ENCODE data around the gene IER2. TPM values are rescaled to one million over a fixed set of nuclear protein-coding genes. Genes with fewer than 3 reads are reported as not detected.

Gene IER2
- total and polyA plus RNA-seq, 9 of the 15 experiments (the other 6 are each of a cell fraction or from before 2014, with no cell fraction given), result 4.5 to 205 (median 23.7) TPM

DNA sequence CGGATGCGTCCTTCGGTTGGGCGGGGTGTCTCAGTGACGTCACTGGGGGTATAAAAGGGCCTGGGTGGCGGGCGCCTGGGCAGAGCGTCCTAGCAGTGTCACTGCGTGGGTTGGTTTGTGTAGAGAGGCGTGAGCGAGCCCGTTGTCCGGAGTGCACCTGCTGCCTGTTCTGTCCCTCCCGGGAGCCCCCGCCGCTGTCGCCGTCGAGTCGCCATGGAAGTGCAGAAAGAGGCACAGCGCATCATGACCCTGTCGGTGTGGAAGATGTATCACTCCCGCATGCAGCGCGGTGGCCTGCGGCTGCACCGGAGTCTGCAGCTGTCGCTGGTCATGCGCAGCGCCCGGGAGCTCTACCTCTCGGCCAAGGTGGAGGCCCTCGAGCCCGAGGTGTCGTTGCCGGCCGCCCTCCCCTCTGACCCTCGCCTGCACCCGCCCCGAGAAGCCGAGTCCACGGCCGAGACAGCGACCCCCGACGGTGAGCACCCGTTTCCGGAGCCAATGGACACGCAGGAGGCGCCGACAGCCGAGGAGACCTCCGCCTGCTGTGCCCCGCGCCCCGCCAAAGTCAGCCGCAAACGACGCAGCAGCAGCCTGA lies 2.9 kb downstream of the IER2 start (continued):
- TF ChIP-seq NFYB (IDR thresholded peaks at IDR 0.05; ENCODE audit: extremely low read depth, insufficient read length), result no peak
- TF ChIP-seq, protein P1, sequence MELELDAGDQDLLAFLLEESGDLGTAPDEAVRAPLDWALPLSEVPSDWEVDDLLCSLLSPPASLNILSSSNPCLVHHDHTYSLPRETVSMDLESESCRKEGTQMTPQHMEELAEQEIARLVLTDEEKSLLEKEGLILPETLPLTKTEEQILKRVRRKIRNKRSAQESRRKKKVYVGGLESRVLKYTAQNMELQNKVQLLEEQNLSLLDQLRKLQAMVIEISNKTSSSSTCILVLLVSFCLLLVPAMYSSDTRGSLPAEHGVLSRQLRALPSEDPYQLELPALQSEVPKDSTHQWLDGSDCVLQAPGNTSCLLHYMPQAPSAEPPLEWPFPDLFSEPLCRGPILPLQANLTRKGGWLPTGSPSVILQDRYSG (tag; conservative IDR thresholded peaks at IDR 0.05; ENCODE audit: low read depth), result no peak
- no peak for TF ChIP-seq ZNF253 (CRISPR knock-in tag; conservative IDR thresholded peaks at IDR 0.05)
- TF ChIP-seq HCFC1 (IDR thresholded peaks at IDR 0.05; ENCODE audit: low read depth, low read length), result peak; percentile 60
- no peak for TF ChIP-seq SRSF9 (IDR thresholded peaks at IDR 0.05; ENCODE audit: borderline replicate concordance, low read depth, low read length)
- TF ChIP-seq, protein P2, sequence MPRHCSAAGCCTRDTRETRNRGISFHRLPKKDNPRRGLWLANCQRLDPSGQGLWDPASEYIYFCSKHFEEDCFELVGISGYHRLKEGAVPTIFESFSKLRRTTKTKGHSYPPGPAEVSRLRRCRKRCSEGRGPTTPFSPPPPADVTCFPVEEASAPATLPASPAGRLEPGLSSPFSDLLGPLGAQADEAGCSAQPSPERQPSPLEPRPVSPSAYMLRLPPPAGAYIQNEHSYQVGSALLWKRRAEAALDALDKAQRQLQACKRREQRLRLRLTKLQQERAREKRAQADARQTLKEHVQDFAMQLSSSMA (CRISPR knock-in tag; IDR thresholded peaks at IDR 0.05), result peak; percentile 83; the same call in 1 of the 2 replicates
- peak; percentile 36 for TF ChIP-seq ETV1 (tag; conservative IDR thresholded peaks at IDR 0.05; ENCODE audit: low read depth)
- TF ChIP-seq PYGO2 (tag; IDR thresholded peaks at IDR 0.05), result no peak
- no peak for TF ChIP-seq CBFA2T2 (conservative IDR thresholded peaks at IDR 0.05)
- TF ChIP-seq SRF (CRISPR knock-in tag; IDR thresholded peaks at IDR 0.05), result peak; percentile 49 to 85
- TF ChIP-seq ZKSCAN8 (CRISPR knock-in tag; IDR thresholded peaks at IDR 0.05), result no peak
- TF ChIP-seq JUN (IDR thresholded peaks at IDR 0.05; ENCODE audit: borderline replicate concordance, low read depth, low read length), result peak; percentile 72; the same call in 1 of the 2 replicates
- no peak; the same call in 1 of the 2 replicates for TF ChIP-seq JUN (CRISPR knock-in tag; IDR thresholded peaks at IDR 0.05; ENCODE audit: borderline replicate concordance)
- TF ChIP-seq GTF2E2 (tag; IDR thresholded peaks at IDR 0.05), result peak; percentile 98
- TF ChIP-seq, protein P3, sequence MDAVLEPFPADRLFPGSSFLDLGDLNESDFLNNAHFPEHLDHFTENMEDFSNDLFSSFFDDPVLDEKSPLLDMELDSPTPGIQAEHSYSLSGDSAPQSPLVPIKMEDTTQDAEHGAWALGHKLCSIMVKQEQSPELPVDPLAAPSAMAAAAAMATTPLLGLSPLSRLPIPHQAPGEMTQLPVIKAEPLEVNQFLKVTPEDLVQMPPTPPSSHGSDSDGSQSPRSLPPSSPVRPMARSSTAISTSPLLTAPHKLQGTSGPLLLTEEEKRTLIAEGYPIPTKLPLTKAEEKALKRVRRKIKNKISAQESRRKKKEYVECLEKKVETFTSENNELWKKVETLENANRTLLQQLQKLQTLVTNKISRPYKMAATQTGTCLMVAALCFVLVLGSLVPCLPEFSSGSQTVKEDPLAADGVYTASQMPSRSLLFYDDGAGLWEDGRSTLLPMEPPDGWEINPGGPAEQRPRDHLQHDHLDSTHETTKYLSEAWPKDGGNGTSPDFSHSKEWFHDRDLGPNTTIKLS (IDR thresholded peaks at IDR 0.05; ENCODE audit: borderline replicate concordance, low read depth), result no peak
- peak; percentile 94 for TF ChIP-seq FOXK1 (CRISPR knock-in tag; IDR thresholded peaks at IDR 0.05; ENCODE audit: borderline replicate concordance)
- TF ChIP-seq RBFOX2 (IDR thresholded peaks at IDR 0.05; ENCODE audit: low read depth, low read length), result peak; percentile 98
- TF ChIP-seq TFAM (CRISPR knock-in tag; conservative IDR thresholded peaks at IDR 0.05), result no peak
- no peak for TF ChIP-seq NR1H2 (CRISPR knock-in tag; IDR thresholded peaks at IDR 0.05)
- TF ChIP-seq LCOR (CRISPR knock-in tag; IDR thresholded peaks at IDR 0.05), result peak; percentile 81; the same call in 1 of the 2 replicates
- no peak; the same call in 1 of the 2 replicates for TF ChIP-seq HEY1 (CRISPR knock-in tag; IDR thresholded peaks at IDR 0.05; ENCODE audit: borderline replicate concordance)
- TF ChIP-seq PHF21A (IDR thresholded peaks at IDR 0.05; ENCODE audit: borderline replicate concordance, low read depth), result peak; percentile 68; the same call in 1 of the 2 replicates
- TF ChIP-seq POLR2H (tag; IDR thresholded peaks at IDR 0.05; ENCODE audit: low read depth), result peak; percentile 99
- no peak for TF ChIP-seq EZH2 (IDR thresholded peaks at IDR 0.05; ENCODE audit: borderline replicate concordance, low read depth, low read length)
